AG04450 (cell line): ENCODE measurements around the gene XPC. TPM values are rescaled to one million over a fixed set of nuclear protein-coding genes. Genes with fewer than 3 reads are reported as not detected.

Source experiments
- CTCF ChIA-PET: fragments of 300-600, 350-600 bp; formaldehyde crosslinking; extraction: SDS; loops from one replicate; lab custom pipeline; 2022; ENCODE audit warnings: antibody characterized with exemption, inconsistent platforms; lab: Charles Lee
- POLR2A ChIA-PET: fragments of 350-600 bp; formaldehyde crosslinking; extraction: SDS; loops from one replicate; lab custom pipeline; 2021; ENCODE audit warnings: antibody characterized with exemption, inconsistent platforms; lab: Yijun Ruan, JAX
- DNase-seq: peaks from one replicate; pipeline ENCODE4 v3.0.0-alpha.2; 2011; ENCODE audit warnings: low read depth, low spot score
- H3K27ac ChIP-seq: one replicate; pipeline ENCODE4 v1.5.1; 2012; ENCODE audit warnings: low read depth, low read length, control low read depth
- H3K27me3 ChIP-seq: one replicate; pipeline ENCODE4 v1.6.0; 2012; ENCODE audit warnings: low read length; ENCODE audit not compliant: control insufficient read depth, insufficient read depth
- H3K4me3 ChIP-seq: 2 replicates; pipeline ENCODE4 v1.5.1; 2011; ENCODE audit warnings: mild to moderate bottlenecking, low read depth, low read length, control low read depth
- H3K9me3 ChIP-seq: 2 replicates; pipeline ENCODE4 v1.5.1; 2012; ENCODE audit warnings: low read length; ENCODE audit not compliant: control insufficient read depth, insufficient read depth
- polyA plus RNA-seq: library from polyadenylated mRNA; depleted of rRNA; stranded (reverse); fragments of >200 nt; gene quantifications from 2 replicates; pipeline ENCODE4 v1.2.3, GENCODE V29; 2011
- TF ChIP-seq, protein P1 (sequence below): IDR thresholded peaks from 2 replicates; pipeline ENCODE4 v1.5.1; 2011; ENCODE audit warnings: low read depth, low read length, control low read depth, inconsistent platforms

Gene XPC
- polyA plus RNA-seq, 1 experiment: 39.0 TPM

DNA sequence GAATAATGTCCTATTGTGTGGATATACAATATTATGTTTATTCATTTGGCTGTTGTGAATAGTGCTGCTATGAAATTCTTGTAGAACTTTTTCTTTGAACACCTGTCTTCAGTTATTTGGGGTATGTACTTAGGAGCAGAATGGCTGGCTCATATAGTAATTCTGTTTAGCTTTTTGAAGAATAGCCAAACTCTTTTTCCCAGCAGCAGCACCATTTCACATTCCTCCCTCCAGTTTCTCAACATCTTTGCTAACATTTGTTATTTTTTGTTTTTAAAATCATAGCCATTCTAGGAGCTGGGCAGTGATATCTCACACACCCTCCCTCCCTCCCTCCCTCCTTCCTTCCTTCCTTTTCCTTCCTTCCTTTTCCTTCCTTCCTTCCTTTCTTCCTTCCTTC, 40.0 kb upstream of the XPC start:
- no peaks in the 10 kb centered on the region for H3K27me3 ChIP-seq
- H3K9me3 ChIP-seq: no peaks in the 10 kb centered on the region; the same call in 1 of the 2 replicates
- CTCF ChIA-PET: interaction anchor here (1.2 to 6.0 kb wide), 2 partner anchors 12 to 15 kb away, joined by 3 to 42 read pairs; no protein-coding TSS in a partner anchor
- no peak overlapping the region for H3K4me3 ChIP-seq
- no peak for DNase-seq
- TF ChIP-seq, protein P1, sequence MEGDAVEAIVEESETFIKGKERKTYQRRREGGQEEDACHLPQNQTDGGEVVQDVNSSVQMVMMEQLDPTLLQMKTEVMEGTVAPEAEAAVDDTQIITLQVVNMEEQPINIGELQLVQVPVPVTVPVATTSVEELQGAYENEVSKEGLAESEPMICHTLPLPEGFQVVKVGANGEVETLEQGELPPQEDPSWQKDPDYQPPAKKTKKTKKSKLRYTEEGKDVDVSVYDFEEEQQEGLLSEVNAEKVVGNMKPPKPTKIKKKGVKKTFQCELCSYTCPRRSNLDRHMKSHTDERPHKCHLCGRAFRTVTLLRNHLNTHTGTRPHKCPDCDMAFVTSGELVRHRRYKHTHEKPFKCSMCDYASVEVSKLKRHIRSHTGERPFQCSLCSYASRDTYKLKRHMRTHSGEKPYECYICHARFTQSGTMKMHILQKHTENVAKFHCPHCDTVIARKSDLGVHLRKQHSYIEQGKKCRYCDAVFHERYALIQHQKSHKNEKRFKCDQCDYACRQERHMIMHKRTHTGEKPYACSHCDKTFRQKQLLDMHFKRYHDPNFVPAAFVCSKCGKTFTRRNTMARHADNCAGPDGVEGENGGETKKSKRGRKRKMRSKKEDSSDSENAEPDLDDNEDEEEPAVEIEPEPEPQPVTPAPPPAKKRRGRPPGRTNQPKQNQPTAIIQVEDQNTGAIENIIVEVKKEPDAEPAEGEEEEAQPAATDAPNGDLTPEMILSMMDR: no peak
- no peak overlapping the region for H3K27ac ChIP-seq
- POLR2A ChIA-PET: interaction anchor here (0.9 kb wide), 1 partner anchor 40 kb away, joined by 4 read pairs; the partner anchor contains the start of genes LSM3 and XPC

DNA sequence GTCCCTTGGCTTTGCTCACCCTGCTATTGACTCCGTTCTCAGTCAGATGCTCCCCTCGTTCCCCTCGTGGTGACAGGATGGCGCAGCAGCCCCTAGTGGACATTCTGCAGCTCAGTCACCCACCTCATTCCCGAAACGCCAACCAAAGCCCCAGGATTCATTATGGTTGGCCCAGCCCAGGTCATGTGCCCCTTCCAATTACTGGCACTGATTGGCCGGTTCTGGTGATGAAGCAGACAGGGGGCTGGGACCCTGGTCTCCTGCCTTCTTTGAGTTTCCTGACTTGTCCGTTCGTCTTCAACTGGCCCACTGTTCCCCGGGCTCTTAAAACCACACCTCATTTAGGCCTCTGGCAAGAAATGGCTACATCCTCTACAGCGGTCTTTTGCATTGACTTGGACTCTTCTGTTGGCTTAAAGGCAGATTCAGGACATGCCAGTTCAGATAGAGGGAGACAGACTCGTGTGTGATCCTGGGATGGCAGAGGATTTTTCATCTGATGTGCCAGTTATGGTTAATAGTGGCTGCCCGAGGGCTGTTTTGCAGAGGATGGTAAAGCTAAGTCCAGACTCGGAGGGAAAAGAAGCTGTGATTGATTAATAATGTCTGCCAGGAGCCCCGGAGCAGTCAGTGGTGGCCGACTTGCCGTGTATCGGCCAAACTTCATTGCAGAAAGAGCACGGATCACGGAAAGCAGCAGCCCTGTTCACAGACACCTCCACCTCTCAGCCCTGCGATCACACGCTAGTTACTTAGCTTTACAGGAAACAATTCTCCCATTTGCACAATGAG, 38.1 kb upstream of the XPC start:
- TF ChIP-seq, protein P1: peak; percentile 20; the same call in 1 of the 2 replicates
- Histone ChIP-seq H3K9me3 (no peaks in the 10 kb centered on the region; the same call in 1 of the 2 replicates), H3K4me3 (no peak overlapping the region), H3K27ac (no peak overlapping the region), H3K27me3 (no peaks in the 10 kb centered on the region)
- ChIA-PET CTCF (interaction anchor here (1.2 to 6.0 kb wide), 2 partner anchors 13 to 14 kb away, joined by 3 to 42 read pairs; no protein-coding TSS in a partner anchor), POLR2A (no interaction called here)
- no peak for DNase-seq

DNA sequence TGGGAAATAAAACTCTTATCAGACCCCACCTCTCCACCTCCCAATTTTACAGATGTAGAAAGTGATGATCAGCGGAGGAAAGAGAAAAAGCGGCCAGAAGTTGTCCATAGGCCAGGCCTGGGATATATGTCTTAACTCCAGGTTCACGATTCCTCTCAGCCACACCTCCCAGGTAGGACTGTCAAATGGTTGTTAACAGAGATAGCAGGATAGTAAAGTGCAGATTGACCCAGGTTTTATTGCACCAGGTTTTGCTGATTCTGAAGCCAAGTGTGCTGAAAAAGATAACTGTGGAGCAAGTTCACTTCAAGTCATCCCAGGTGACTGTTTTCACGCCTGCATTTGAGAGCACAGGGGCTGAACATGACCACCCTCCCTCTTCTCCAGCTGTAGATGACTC, 36.4 kb upstream of the XPC start:
- no peak for DNase-seq
- ChIA-PET POLR2A (no interaction called here), CTCF (interaction anchor here (3.4 kb wide), 1 partner anchor 11 kb away, joined by 29 read pairs; no protein-coding TSS in a partner anchor)
- Histone ChIP-seq H3K4me3 (no peak overlapping the region), H3K27me3 (no peaks in the 10 kb centered on the region), H3K27ac (no peak overlapping the region), H3K9me3 (no peaks in the 10 kb centered on the region; the same call in 1 of the 2 replicates)
- TF ChIP-seq, protein P1: no peak

GRCh38 chr3:14213066-14213774, 34.8 kb upstream of the XPC start:
- H3K4me3 ChIP-seq: no peak overlapping the region
- no peaks in the 10 kb centered on the region; the same call in 1 of the 2 replicates for H3K9me3 ChIP-seq
- H3K27ac ChIP-seq: no peak overlapping the region
- ChIA-PET CTCF (interaction anchor here (1.1 to 4.6 kb wide), 3 partner anchors 10 to 249 kb away, joined by 4 to 29 read pairs (median 20); no protein-coding TSS in a partner anchor), POLR2A (interaction anchor here (2.1 to 4.1 kb wide), 2 partner anchors 19 to 35 kb away, joined by 4 to 19 read pairs; partner anchors contain the start of genes LSM3 and XPC)
- DNase-seq: no peak
- no peaks in the 10 kb centered on the region for H3K27me3 ChIP-seq
- TF ChIP-seq, protein P1: no peak
